Gastroesophageal sphincter (tissue), 4 donors: Measurements from ENCODE around the gene DOCK2. TPM values are rescaled to one million over a fixed set of nuclear protein-coding genes. Genes with fewer than 3 reads are reported as not detected.
"Not testable (repeated sequence)": the region's sequence is repeated elsewhere in the genome, so short reads cannot be mapped to it uniquely, and the experiment has no call there.

Experiments
- ATAC-seq: fragments of 150-250 bp; one replicate; pipeline ENCODE4 v1.9.1; 2016; ENCODE audit warnings: mild to moderate bottlenecking, moderate library complexity
- H3K27ac ChIP-seq, 4 donors: fragments of 200-600 bp; sonication (generic) in 3 of 4; 1 replicate in 3 of 4; 2 replicates in 1 of 4; pipeline ENCODE4 v1.5.1; 2016 to 2019
- H3K27me3 ChIP-seq: fragments of 200-600 bp; sonication (generic); one replicate; pipeline ENCODE4 v1.5.1; 2019
- H3K36me3 ChIP-seq, 2 donors: fragments of 200-600 bp; sonication (generic); one replicate each; pipeline ENCODE4 v1.5.1; 2019; ENCODE audit warnings: control low read depth in 1 of 2
- H3K4me1 ChIP-seq, 3 donors: fragments of 200-600 bp; sonication (generic); 1 replicate in 2 of 3; 2 replicates in 1 of 3; pipeline ENCODE4 v1.5.1; 2016 to 2019; ENCODE audit warnings: control low read depth in 2 of 3
- H3K4me3 ChIP-seq, 2 donors: fragments of 200-600 bp; sonication (generic); one replicate each; pipeline ENCODE4 v1.5.1; 2019; ENCODE audit warnings: mild to moderate bottlenecking in 1 of 2, moderate library complexity in 1 of 2
- H3K9me3 ChIP-seq, 3 donors: fragments of 200-600 bp; sonication (generic); one replicate each; pipeline ENCODE4 v1.5.1; 2017 to 2019; ENCODE audit warnings: control low read depth in 2 of 3
- CTCF ChIP-seq, 4 experiments: fragments of 200-600 bp in 2 of 4; fragments of 450-650 bp in 2 of 4; sonication (generic) in 1 of 4; IDR thresholded peaks; one replicate each; pipeline ENCODE4 v1.5.1; 2017 to 2019; ENCODE audit warnings: antibody characterized with exemption in 4 of 4, mild to moderate bottlenecking in 2 of 4, moderate library complexity in 2 of 4
- EP300 ChIP-seq: sonication (generic); formaldehyde crosslinking; IDR thresholded peaks from one replicate; pipeline ENCODE4 v1.6.1; 2017; ENCODE audit warnings: antibody characterized with exemption, mild to moderate bottlenecking
- POLR2A ChIP-seq, 2 donors: fragments of 450-650 bp; IDR thresholded peaks; one replicate each; pipeline ENCODE4 v1.6.1; 2017; ENCODE audit warnings: antibody characterized with exemption in 2 of 2, mild to moderate bottlenecking in 2 of 2, moderate library complexity in 1 of 2
- POLR2AphosphoS5 ChIP-seq: sonication (generic); formaldehyde crosslinking; IDR thresholded peaks from one replicate; pipeline ENCODE4 v1.6.1; 2017; ENCODE audit warnings: antibody characterized with exemption
- WGBS, 2 donors: methylation state at CpG; one replicate each; pipeline ENCODE4 v1.1.5; 2018; ENCODE audit warnings: low coverage in 1 of 2; 5-methylcytosine and 5-hydroxymethylcytosine counted together
- total RNA-seq, 4 donors: library from RNA; depleted of rRNA; stranded (reverse); fragments of >200 nt; gene quantifications; one replicate each; pipeline ENCODE4 v1.1.0, GENCODE V29; 2016

The DOCK2 gene
- total RNA-seq, 4 donors from 2014 or later: 9.3 to 20.6 (median 11.8) TPM

- Histone ChIP-seq H3K27me3 (no peaks in the 10 kb centered on the region), H3K4me1 (no peaks in the 10 kb centered on the region), H3K9me3 (no peaks in the 10 kb centered on the region), H3K4me3 (no peak overlapping the region), H3K36me3 (no peaks in the 10 kb centered on the region), H3K27ac (no peak overlapping the region)
- 63 to 88% methylated on average over 4 of the region's 4 CpGs for WGBS, 2 donors
- ATAC-seq: no peak
- TF ChIP-seq CTCF (IDR thresholded peaks at IDR 0.05): no peak
- no peak for TF ChIP-seq EP300
- TF ChIP-seq POLR2AphosphoS5: no peak
- no peak for TF ChIP-seq POLR2A (IDR thresholded peaks at IDR 0.05)
Measured at GRCh38 chr5:169828385-169828784, 191.3 kb downstream of the DOCK2 start.

DNA sequence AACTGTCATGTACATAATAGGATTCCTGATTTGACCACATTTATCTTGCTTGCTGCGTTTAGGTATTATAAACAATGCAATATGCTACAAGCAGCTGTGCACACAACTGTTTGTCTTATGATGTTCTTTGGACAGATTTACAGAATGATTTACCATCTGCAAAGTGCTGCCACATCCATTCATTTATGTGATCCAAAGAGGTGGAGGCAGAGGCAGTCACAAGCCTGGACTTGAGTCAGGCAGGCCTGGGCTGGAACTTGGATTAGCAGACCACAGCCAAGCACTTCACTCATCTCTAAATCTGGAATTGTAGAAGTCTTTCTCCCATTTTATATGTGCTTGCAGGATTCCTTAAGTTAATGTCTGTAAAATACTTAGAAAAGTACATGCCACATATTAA lies 194.3 kb downstream of the DOCK2 start:
- H3K9me3 ChIP-seq: no peaks in the 10 kb centered on the region
- 25 to 29% methylated on average over 1 of the region's 1 CpG for WGBS, 2 donors
- no peaks in the 10 kb centered on the region for H3K36me3 ChIP-seq
- no peak overlapping the region for H3K27ac ChIP-seq
- H3K4me1 ChIP-seq: no peaks in the 10 kb centered on the region
- H3K27me3 ChIP-seq: no peaks in the 10 kb centered on the region
- ATAC-seq: no peak
- H3K4me3 ChIP-seq: no peak overlapping the region
- TF ChIP-seq EP300: no peak
- TF ChIP-seq CTCF (IDR thresholded peaks at IDR 0.05): no peak
- TF ChIP-seq POLR2A (IDR thresholded peaks at IDR 0.05): no peak
- no peak for TF ChIP-seq POLR2AphosphoS5

- H3K9me3 ChIP-seq: no peaks in the 10 kb centered on the region
- TF ChIP-seq CTCF (IDR thresholded peaks at IDR 0.05): no peak
- no peak for TF ChIP-seq POLR2A (IDR thresholded peaks at IDR 0.05)
- TF ChIP-seq EP300: no peak
- no peak for TF ChIP-seq POLR2AphosphoS5
- ATAC-seq: no peak
- no peaks in the 10 kb centered on the region for H3K36me3 ChIP-seq
- H3K27ac ChIP-seq: no peak overlapping the region
- H3K27me3 ChIP-seq: no peaks in the 10 kb centered on the region
- no peaks in the 10 kb centered on the region for H3K4me1 ChIP-seq
- WGBS, 2 donors: no CpG with 5 or more reads among the region's 3 CpGs
- H3K4me3 ChIP-seq: no peak overlapping the region
Measured at GRCh38 chr5:169832304-169832703, 195.2 kb downstream of the DOCK2 start.

DNA sequence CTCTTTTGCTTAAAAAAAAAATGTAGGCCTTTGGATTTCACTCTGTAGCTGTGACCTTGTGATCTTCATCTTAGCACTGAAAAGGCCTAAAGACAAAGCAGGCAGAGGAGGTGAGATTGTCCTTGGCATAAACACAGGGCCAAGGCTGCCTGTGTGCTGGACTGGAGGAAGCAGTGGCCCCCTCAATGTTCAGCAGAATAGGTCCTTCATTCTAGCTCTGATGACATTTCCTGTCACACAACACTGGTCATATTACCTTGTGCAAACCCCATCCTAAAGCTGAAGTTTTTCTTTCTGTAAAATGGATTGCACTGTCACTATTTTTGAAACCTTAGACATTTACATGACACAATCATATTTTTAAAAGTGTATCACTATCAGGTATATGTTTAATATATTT lies 195.8 kb downstream of the DOCK2 start:
- no peak for ATAC-seq
- TF ChIP-seq EP300 (no peak), CTCF (IDR thresholded peaks at IDR 0.05) (no peak), POLR2AphosphoS5 (no peak), POLR2A (IDR thresholded peaks at IDR 0.05) (no peak)
- Histone ChIP-seq H3K27me3 (no peaks in the 10 kb centered on the region), H3K4me3 (no peak overlapping the region), H3K4me1 (no peaks in the 10 kb centered on the region), H3K36me3 (no peaks in the 10 kb centered on the region), H3K27ac (no peak overlapping the region), H3K9me3 (no peaks in the 10 kb centered on the region)

- not testable (repeated sequence) for H3K4me1 ChIP-seq, H3K9me3 ChIP-seq, H3K4me3 ChIP-seq, H3K36me3 ChIP-seq, H3K27ac ChIP-seq, ATAC-seq, H3K27me3 ChIP-seq
- 92 to 100% methylated on average over 1 to 2 of the region's 2 CpGs for WGBS, 2 donors
Measured at GRCh38 chr5:169833681-169834292, 196.7 kb downstream of the DOCK2 start.

DNA sequence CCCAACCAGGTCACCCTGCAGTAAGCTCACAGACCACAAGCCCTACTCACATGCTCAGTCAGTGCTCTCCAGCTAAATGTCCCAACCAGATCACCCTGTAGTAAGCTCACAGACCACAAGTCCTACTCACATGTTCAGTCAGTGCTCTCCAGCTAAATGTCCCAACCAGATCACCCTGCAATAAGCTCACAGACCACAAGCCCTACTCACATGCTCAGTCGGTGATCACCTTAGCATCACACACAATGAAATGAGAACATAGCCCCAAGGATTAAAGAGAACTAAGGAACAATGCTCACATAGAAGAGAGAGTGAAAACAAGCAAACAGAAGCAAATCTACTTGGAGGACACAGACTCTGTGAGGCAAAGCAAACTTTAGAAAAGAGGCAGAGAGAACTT lies 197.5 kb downstream of the DOCK2 start:
- not testable (repeated sequence) for H3K27ac ChIP-seq, ATAC-seq
- WGBS, 2 donors: 86% methylated on average over 1 of the region's 1 CpG; no CpG with 5 or more reads in 1 of the 2 donors

More for the DNA sequence above, 197.5 kb downstream of the DOCK2 start:
- H3K36me3 ChIP-seq, H3K4me1 ChIP-seq, H3K4me3 ChIP-seq, H3K27me3 ChIP-seq, H3K9me3 ChIP-seq: not testable (repeated sequence)
